ENCODE results near the gene SGPL1.

SGPL1 gene

GRCh38 chr10:70772627-70773026 lies 43.1 kb upstream of the SGPL1 start:
- TF ChIP-seq CTCF (IDR thresholded peaks at IDR 0.05; ENCODE audit: low read depth, low read length, missing control alignments): no peak
- in situ Hi-C loops (cut with HindIII; ENCODE audit: low sequenced_read_pairs): loop anchor here (25.0 kb wide), 1 partner anchor 310 kb away; no protein-coding TSS in a partner anchor
- DNase-seq (ENCODE audit: low read depth): no peak
- H3K4me3 ChIP-seq (ENCODE audit: low read depth, low read length): no peak overlapping the region

GRCh38 chr10:70773461-70773860 lies 42.3 kb upstream of the SGPL1 start:
- no peak overlapping the region for H3K4me3 ChIP-seq (ENCODE audit: low read depth, low read length)
- TF ChIP-seq CTCF (IDR thresholded peaks at IDR 0.05; ENCODE audit: low read depth, low read length, missing control alignments): no peak
- DNase-seq (ENCODE audit: low read depth): no peak
- in situ Hi-C loops (cut with HindIII; ENCODE audit: low sequenced_read_pairs): loop anchor here (25.0 kb wide), 1 partner anchor 311 kb away; no protein-coding TSS in a partner anchor

- TF ChIP-seq CTCF (IDR thresholded peaks at IDR 0.05; ENCODE audit: low read depth, low read length, missing control alignments): no peak
- no peak for DNase-seq (ENCODE audit: low read depth)
- H3K4me3 ChIP-seq (ENCODE audit: low read depth, low read length): no peak overlapping the region
- in situ Hi-C loops (cut with HindIII; ENCODE audit: low sequenced_read_pairs): loop anchor here (25.0 kb wide), 1 partner anchor 312 kb away; no protein-coding TSS in a partner anchor
Measured at GRCh38 chr10:70773965-70774809, 41.6 kb upstream of the SGPL1 start.

- DNase-seq (ENCODE audit: low read depth): no peak
- in situ Hi-C loops (cut with HindIII; ENCODE audit: low sequenced_read_pairs): loop anchor here (25.0 kb wide), 1 partner anchor 313 kb away; no protein-coding TSS in a partner anchor
- TF ChIP-seq CTCF (IDR thresholded peaks at IDR 0.05; ENCODE audit: low read depth, low read length, missing control alignments): no peak
- H3K4me3 ChIP-seq (ENCODE audit: low read depth, low read length): no peak overlapping the region
Measured at GRCh38 chr10:70774810-70775678, 40.7 kb upstream of the SGPL1 start.

GRCh38 chr10:70775679-70776454 lies 39.9 kb upstream of the SGPL1 start:
- TF ChIP-seq CTCF (IDR thresholded peaks at IDR 0.05; ENCODE audit: low read depth, low read length, missing control alignments): no peak
- in situ Hi-C loops (cut with HindIII; ENCODE audit: low sequenced_read_pairs): no loop called here
- no peak overlapping the region for H3K4me3 ChIP-seq (ENCODE audit: low read depth, low read length)
- no peak for DNase-seq (ENCODE audit: low read depth)

Data from astrocyte of the cerebellum (primary cell).